ENCODE measurements around the gene EIF4G1.
"Not testable (repeated sequence)": the region's sequence is repeated elsewhere in the genome, so short reads cannot be mapped to it uniquely, and the experiment has no call there.

Gene EIF4G1, protein sequence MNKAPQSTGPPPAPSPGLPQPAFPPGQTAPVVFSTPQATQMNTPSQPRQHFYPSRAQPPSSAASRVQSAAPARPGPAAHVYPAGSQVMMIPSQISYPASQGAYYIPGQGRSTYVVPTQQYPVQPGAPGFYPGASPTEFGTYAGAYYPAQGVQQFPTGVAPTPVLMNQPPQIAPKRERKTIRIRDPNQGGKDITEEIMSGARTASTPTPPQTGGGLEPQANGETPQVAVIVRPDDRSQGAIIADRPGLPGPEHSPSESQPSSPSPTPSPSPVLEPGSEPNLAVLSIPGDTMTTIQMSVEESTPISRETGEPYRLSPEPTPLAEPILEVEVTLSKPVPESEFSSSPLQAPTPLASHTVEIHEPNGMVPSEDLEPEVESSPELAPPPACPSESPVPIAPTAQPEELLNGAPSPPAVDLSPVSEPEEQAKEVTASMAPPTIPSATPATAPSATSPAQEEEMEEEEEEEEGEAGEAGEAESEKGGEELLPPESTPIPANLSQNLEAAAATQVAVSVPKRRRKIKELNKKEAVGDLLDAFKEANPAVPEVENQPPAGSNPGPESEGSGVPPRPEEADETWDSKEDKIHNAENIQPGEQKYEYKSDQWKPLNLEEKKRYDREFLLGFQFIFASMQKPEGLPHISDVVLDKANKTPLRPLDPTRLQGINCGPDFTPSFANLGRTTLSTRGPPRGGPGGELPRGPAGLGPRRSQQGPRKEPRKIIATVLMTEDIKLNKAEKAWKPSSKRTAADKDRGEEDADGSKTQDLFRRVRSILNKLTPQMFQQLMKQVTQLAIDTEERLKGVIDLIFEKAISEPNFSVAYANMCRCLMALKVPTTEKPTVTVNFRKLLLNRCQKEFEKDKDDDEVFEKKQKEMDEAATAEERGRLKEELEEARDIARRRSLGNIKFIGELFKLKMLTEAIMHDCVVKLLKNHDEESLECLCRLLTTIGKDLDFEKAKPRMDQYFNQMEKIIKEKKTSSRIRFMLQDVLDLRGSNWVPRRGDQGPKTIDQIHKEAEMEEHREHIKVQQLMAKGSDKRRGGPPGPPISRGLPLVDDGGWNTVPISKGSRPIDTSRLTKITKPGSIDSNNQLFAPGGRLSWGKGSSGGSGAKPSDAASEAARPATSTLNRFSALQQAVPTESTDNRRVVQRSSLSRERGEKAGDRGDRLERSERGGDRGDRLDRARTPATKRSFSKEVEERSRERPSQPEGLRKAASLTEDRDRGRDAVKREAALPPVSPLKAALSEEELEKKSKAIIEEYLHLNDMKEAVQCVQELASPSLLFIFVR (N-terminal part only)

DNA sequence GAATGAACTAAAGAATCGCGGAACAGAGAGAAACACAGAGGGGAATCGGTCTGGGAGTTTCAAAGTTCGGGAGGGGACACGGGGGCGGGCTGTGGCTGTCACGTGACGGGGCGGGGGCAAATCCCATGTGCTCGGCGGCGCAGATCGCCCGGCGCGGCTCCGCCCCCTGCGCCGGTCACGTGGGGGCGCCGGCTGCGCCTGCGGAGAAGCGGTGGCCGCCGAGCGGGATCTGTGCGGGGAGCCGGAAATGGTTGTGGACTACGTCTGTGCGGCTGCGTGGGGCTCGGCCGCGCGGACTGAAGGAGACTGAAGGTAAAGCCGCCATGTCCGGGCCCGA, at the start of gene EIF4G1:
Gene EIF4G1, plus strand, starts transcription at position 244 of the 337 bp plus-strand sequence. CDS start 1,191 bp downstream, outside the sequence.
- peak; percentile 94 for DNase-seq

DNA sequence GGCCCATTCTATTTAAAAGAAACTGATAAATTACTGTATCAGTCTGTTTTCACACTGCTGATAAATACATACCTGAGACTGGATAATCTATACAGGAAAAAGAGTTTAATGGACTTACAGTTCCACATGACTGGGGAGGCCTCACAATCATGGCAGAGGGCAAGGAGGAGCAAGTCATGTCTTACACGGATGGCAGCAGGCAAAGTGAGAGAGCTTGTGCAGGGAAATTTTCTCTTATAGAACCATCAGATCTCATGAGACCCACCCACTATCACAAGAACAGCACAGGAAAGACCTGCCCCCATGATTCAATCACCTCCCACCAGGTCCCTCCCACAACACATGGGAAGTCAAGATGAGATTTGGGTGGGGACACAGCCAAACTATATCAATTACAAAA, 47.2 kb upstream of the EIF4G1 start:
- not testable (repeated sequence) for DNase-seq

GRCh38 chr3:184272269-184272668, 42.1 kb upstream of the EIF4G1 start:
- DNase-seq = no peak

GRCh38 chr3:184275381-184275701, 39.1 kb upstream of the EIF4G1 start:
- DNase-seq = no peak

DNA sequence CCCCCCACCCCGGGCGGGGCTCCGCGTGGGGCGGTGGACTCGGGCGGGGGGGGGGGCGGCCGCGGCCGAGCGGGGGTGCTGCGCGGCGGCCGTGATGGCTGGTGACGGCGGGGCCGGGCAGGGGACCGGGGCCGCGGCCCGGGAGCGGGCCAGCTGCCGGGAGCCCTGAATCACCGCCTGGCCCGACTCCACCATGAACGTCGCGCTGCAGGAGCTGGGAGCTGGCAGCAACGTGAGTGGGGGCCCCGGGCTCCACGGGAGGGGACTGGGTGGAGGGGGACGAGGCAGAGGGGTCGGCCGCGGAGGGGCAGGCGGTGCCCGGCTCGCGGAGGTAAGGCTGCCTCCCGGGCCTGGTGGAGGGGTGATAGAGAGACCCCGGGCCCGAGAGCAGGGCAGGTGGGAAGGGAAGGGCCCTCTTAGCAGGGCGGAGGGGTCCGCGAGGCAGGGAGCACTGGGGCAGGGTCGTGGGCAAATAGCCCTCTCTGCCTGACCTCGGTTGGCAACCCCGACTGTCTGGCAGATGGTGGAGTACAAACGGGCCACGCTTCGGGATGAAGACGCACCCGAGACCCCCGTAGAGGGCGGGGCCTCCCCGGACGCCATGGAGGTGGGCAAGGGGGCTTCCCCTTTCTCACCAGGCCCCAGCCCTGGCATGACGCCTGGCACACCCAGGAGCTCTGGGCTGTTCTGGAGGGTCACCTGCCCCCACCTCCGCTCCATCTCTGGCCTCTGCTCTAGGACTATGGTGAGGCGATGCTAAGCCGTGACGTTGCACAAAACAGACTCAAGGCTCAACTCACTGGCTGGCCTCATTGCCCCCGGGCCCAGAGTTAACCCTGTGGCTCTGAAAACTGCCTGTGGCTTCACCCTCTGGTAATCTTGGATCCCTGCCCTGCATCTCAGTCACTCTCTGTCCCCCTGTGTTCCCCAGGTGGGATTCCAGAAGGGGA, 38.2 kb upstream of the EIF4G1 start, which contains the start of gene ECE2:
Gene ECE2, plus strand, starts transcription at position 62 of the 950 bp plus-strand sequence. Its CDS starts 132 bp downstream, at position 194.
- no peak for DNase-seq

DNA sequence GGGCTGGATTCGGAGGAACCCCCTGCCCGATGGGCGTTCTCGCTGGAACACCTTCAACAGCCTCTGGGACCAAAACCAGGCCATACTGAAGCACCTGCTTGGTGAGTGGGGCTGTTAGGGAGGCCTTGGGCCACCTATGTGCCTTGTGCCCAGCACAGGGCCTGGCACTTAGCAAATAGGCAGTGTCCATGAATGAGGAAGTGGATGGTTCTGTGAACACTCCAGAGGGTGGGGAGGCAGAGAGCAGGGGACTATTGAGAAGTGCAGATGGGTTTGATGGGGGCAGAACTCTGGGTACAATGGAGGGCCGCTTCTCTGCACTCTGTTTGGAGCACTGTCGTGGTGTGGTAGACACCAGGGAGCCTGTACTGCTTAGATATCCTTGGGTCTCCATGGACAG, 37.0 kb upstream of the EIF4G1 start:
- DNase-seq = no peak

- DNase-seq = no peak
Measured at GRCh38 chr3:184282941-184283340, 31.5 kb upstream of the EIF4G1 start.

GRCh38 chr3:184283681-184284080, 30.7 kb upstream of the EIF4G1 start:
- DNase-seq = no peak

DNA sequence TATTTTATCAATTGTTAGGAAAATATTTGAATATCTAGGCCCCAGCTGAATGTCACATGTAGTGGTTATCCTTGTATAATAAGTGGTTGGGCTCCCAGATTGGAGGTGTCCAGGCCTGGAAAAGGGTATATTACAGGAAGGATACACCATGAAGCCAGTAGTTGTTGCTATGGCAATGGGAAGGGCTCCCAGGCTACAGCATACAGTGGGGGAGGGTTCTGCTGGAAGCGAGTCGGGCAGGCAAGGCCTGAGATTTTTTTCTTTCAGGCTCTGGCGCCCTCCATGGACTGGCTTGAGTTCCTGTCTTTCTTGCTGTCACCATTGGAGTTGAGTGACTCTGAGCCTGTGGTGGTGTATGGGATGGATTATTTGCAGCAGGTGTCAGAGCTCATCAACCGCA, 29.7 kb upstream of the EIF4G1 start:
- no peak for DNase-seq

DNA sequence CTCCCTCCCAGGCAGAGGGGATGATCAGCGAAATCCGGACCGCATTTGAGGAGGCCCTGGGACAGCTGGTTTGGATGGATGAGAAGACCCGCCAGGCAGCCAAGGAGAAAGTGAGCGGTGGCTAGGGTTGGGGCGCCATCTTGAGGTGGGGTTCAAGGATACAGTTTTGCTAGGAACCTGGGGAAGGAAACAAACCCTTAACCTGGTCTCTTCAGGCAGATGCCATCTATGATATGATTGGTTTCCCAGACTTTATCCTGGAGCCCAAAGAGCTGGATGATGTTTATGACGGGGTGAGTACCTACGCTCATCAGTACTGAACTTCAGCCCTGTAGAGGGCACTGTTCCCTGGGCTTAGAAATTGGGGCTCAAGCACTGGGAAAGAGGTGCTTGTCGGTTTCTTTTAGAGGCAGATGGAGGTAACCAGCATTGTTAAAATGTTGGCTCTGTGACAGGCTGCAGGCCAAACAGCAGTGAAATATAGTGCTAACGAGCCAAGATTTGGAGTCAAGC, 24.9 kb upstream of the EIF4G1 start:
- peak; percentile 41 for DNase-seq

DNA sequence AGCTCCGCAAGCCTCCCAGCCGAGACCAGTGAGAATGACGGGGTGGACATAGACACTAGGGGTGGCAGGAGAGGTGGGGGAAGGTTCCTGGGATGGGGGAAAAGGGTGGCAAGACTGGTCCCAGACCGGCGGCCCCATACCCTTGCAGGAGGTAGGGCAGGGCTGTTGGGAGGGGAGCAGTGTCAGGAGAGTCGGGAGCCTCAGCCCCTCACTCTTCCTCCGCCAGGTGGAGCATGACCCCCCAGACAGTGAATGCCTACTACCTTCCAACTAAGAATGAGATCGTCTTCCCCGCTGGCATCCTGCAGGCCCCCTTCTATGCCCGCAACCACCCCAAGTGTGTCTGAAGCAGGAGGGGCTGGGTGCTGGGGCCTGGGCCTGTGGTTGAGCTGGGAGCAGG, 24.1 kb upstream of the EIF4G1 start:
- DNase-seq = no peak

DNA sequence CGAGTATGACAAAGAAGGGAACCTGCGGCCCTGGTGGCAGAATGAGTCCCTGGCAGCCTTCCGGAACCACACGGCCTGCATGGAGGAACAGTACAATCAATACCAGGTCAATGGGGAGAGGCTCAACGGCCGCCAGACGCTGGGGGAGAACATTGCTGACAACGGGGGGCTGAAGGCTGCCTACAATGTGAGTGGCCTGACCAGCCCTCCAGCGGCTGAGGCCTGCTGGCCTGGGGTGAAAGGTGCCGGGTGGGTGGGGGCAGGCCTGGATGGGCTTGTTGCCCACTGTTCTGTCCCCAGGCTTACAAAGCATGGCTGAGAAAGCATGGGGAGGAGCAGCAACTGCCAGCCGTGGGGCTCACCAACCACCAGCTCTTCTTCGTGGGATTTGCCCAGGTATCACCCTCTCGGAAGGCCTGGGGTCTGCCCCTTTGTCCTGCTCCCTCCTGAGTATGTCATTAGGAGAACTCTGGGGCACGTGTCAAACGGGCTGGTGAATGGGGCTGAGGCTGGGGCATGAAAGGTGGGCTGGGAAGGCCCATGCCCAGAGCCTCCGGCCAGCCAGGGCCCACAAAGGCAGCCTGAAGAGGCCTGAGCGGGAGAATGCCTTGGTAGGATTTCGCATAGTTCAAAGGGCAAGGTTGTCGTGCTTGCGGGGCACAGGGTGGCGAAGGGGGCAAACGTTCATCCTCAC, 23.2 kb upstream of the EIF4G1 start:
- no peak for DNase-seq

- DNase-seq = no peak
Measured at GRCh38 chr3:184291738-184292445, 22.5 kb upstream of the EIF4G1 start.

- DNase-seq = no peak
Measured at GRCh38 chr3:184295771-184296170, 18.6 kb upstream of the EIF4G1 start.

- no peak for DNase-seq
Measured at GRCh38 chr3:184296616-184297015, 17.8 kb upstream of the EIF4G1 start.

DNA sequence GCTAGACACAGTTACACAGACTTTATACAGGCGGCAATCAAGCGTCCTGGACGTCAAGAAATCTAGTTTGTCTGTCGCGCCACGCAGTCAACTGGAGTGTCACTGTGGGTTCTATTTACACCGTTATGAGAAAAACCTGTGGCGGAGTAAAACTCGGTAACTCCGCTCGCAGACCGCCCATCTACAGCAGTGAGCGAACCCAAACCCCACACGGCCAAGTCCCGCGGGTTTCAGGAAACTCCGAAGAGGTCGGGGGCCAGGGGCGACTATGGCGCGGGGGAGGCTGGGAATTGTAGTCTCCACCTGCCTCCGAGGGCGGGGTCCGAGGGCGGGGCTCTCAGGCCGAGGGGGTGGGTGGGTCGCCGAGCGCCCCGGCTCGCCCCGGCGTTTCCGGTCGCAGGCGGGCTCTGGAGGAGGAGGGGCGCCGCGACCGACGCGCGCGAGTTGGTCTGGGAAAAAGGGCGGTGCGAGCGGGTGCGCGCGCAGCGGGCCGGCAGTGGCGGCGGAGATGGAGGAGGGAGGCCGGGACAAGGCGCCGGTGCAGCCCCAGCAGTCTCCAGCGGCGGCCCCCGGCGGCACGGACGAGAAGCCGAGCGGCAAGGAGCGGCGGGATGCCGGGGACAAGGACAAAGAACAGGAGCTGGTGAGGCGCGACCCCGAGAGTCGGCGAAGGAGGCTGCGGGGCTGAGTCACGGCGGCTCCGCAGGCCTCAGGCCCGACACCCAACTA, 15.5 kb upstream of the EIF4G1 start, which contains the start of gene PSMD2:
Gene PSMD2, plus strand, starts transcription at position 483 of the 729 bp plus-strand sequence. Its CDS starts 26 bp downstream, at position 509.
- peak; percentile 97 for DNase-seq

- DNase-seq = no peak
Measured at GRCh38 chr3:184299488-184300377, 14.7 kb upstream of the EIF4G1 start.

- DNase-seq = no peak
Measured at GRCh38 chr3:184300378-184300720, 14.1 kb upstream of the EIF4G1 start.

DNA sequence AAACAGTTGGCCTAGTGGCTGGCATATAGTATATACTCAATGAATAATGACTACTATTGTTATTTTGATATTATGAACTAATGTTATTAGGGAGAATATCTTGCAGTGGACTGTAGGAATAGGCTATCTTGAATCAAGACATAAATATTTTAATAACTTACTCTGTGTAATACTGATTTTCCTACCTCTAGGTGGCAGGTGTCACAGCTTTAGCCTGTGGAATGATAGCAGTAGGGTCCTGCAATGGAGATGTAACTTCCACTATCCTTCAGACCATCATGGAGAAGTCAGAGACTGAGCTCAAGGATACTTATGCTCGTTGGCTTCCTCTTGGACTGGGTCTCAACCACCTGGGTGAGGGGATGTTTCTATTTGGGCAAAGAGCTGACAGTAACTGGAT, 8.8 kb upstream of the EIF4G1 start:
- DNase-seq = no peak

Data from CD4-positive, alpha-beta T cell treated with Interferon gamma for 1 hour (primary cell).